NCI-H1048 (cell line): Measurements from ENCODE around the gene CDK1.
A peak's percentile ranks its signal among the peaks of the same experiment; 100 is the strongest.
"Not testable (repeated sequence)": the region's sequence is repeated elsewhere in the genome, so short reads cannot be mapped to it uniquely, and the experiment has no call there.

Source experiments
- DNase-seq: peaks from one replicate; lab custom pipeline; 2025; lab: John Stamatoyannopoulos, UW

Gene CDK1

DNA sequence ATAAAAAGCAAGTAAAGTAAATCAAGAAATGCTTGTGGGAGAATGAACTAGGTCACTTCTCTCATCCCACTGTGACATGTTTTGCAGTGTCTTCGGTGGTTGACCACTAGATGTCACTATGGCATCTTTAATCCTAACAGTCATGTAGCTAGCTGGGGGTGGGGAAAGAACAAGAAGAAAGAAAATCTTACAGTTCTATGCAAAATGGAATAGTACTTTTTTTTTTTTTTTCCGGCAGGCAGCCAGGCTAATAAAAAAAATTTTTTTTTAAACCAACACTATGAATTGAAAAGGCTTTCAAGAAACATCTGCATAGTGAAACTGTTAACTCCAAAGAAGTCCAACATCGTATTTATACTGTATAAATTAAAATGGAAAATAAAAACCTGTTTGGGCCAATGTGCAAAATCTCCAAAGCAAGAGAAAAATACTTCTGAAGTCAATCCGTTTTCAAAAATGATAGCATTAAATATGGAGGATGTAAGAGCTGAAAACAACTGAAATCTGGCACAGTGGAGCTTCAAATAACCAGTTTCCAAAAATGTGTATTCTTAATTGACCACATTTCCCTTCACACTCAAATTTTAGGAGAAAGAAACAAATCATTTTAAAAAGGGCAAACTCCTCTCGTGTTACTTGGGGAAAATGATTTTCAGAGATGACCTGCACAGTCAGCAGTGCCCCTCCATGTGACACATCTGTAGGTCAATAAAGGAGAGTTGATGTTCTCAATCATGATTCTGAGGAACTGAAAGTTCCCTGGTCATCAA, 38.5 kb downstream of the CDK1 start:
- DNase-seq: peak; percentile 80

DNA sequence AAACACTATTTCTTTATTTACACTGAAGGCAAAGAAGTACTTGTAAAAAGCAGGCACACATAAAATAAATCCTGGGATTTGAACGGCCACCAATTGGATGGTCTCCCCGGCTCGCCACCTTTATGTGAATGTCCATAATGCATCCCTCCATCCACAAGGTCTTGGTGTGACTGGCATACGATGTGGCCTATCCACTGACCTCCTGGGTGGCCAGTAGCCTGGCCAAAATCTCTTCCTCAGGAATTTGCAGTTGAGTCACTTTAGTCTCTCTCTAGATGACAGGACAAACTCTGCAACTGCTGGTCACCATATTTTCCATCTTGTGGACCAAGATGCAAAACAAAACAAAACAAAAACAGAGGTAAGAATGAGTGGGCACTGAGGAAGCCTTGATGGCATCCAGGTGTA, 39.1 kb downstream of the CDK1 start:
- no peak for DNase-seq

DNA sequence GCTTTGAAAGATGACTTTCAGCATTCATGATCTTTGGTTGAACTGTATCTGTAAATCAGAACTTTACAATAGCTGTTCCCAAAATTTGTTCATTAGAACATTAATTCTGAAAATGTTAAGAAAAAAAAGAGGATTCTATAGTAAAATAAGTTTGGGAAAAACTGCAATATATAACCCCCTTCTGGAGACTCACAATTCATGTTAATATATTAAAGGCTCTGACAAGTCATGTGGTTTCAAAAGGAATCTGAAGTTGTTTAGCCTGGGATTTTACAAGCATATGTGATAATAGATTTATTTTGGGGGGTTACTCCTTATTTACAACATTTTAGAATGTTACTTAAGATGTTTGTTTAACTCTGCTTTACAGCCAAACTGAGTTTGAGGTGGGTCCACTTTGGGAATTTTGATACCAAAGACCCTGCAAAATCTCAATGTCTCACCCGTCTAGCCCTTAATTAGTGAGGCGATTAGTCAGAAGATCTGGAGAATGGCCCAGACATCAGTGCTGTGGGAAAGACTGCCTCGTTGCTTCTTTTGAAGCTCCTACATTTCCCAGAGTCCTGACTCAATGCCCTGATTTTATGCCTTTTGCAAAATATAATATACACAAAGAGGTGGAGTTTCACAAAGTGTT, 40.0 kb downstream of the CDK1 start:
- DNase-seq: no peak

DNA sequence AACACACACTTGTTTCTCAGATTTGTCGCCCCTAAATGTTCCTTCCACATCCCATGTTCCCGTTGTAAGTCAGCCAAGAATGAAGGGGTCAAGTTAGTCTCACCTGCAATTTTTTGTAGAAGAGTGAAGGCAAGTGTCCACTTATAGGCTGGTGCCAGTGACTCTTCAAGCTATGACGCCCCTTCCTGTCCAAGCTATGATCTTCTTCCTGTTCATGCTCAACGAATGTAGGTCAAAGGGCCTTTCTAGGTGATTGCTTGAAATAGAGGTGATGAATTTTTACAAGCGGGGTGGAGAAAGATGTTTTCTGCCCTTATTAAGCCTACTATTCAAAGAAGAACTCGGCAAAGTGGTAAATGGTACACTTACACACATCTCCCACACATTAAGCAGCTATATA, 41.0 kb downstream of the CDK1 start:
- DNase-seq: no peak

DNA sequence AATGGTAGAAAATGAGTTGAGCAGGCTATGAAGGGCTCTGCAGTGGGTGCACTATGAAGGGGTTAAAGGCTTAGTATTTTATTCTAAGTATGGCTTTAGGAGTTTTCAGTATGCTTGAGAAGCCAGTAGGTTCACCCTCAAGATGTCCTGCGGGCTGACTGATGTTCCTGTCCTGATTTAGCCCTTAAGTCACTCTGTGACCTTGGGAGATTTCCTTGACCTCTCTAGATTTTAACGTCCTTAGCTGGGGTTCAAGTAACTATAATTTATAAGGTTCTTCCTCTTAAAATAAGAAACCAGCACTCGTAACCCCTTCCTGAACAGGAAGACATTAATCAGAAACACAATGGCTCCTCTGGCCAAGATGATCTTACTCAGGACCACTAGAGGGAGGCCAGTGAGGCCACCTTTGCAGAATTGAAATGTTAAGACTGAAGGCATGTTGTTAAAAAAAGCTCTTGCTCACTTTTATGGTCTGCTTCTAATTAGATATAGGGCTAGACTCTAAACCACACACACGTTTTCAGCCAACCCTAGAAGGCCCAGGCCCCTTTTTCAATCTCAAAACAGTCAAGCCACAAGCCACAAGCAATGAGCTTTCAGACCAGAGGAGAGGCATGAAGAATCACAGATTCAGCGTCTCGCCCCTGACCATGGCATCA, 41.9 kb downstream of the CDK1 start:
- no peak for DNase-seq

DNA sequence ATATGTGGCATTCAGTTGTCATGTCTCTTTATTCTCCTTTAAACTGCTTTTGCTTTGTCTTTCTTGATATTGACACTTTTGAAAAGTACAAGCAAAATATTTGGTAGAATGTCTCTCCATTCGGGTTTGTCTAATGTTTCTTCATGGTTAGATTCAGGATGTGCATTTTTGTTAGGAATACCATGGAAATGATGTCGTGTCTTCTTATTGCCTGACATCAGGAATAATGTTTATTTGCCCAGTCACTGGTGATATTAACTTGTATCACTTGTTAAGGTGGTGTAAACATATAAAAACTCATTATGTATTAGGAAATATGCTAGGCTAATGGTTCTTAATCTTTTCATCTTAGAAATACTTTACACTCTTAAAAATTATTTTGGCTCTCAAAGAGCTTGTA, 43.4 kb downstream of the CDK1 start:
- no peak for DNase-seq

DNA sequence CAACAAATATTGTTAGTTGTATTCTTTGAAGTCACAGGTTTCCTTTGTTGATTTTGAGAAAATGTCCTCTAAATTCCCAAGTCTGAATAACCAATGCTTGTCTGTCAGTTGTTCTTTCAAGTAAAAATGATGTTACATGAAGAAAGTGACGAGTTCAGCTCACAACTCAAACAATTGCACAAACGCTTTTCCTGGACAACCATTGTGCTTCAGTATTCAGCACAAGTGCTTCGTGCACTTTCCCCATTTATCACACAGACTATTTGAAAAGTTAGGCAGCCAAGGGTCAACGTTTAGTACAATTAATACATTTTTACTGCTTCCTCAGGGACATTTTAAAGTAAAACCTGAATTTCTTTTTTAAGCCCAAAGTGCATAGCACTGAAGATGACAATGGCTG, 44.5 kb downstream of the CDK1 start:
- no peak for DNase-seq

- DNase-seq: no peak
Measured at GRCh38 chr10:60823324-60823723, 45.0 kb downstream of the CDK1 start.

- no peak for DNase-seq
Measured at GRCh38 chr10:60825520-60825919, 47.2 kb downstream of the CDK1 start.

DNA sequence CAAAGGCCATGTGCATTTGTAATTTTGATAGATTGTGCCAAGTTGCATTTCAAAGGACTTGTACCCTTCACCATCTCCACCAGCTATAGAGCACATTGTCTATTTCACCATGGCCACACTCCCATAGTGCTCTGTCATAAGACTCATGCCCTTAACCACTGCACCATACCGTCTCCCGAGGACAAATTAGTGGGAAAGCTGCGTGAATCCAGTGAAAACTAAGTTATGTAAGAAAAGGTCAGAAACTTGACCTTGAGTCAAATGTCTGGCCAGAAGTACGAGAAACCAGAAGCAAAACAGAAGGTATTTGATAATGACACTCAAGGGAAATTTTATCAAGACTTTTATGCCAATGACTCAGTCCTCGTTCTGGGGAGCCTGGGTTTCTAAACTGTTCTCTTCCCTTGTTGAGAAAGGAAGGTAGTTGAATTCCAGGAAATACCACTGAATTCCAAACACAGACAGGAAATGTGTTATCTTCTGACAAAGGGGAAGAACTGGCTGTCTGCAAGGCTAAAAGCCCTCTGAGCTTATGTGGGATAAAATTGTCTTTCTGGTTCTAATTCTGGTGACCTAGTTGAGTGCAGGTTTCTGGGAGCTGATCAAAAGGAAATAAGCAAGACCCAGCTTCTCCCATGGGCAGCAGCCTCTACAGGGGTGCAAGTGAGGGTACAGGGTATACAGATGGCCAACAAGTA, 49.7 kb downstream of the CDK1 start:
- DNase-seq: no peak

- DNase-seq: peak; percentile 24
Measured at GRCh38 chr10:60828489-60828852, 50.2 kb downstream of the CDK1 start.

DNA sequence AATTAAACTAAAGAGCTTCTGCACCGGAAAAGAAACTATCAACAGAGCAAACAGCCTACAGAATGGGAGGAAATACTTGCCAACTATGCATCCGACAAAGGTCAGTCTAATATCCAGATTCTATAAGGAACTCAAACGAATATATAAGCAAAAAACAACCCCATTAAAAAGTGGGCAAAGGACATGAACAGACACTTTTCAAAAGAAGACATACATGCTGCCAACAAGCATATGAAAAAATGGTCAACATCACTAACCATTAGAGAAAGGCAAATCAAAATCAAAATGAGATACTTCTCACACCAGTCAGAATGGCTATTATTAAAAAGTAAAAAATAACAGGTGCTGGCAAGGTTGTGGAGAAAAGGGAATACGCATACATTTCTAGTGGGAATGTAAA, 53.9 kb downstream of the CDK1 start:
- not testable (repeated sequence) for DNase-seq

- no peak for DNase-seq
Measured at GRCh38 chr10:60834401-60834800, 56.1 kb downstream of the CDK1 start.

DNA sequence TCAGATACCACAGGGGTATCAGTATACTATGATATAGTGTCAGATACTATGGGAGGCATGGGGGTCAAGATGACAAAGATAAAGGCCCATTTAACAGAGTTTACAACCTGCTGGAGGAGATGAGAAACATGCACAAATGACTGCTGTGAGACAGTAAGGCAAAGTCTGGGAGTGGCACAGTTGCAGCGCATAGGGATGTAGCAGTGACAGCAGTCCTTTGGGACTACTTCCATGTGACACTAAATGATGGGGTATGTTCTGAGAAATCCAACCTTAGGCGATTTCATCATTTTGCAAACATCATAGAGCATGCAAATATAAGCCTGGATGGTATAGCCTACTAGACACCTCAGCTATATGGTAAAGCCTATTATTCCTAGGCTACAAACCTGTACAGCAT, 56.8 kb downstream of the CDK1 start:
- no peak for DNase-seq

DNA sequence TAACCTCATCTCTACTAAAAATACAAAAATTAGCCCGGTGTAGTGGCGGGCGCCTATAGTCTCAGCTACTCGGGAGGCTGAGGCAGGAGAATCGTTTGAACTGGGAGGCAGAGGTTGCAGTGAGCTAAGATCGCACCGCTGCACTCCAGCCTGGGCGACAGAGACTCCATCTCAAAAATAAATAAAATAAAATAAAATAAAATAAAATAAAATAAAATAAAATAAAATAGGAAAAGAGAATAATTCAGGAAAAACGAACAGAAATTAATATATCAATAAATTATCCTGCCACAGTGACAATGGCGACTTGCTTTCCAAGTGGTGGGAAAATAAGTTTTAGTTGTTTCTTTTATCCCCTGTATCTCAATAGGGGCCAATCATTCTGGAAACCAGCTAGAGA, 62.9 kb downstream of the CDK1 start:
- not testable (repeated sequence) for DNase-seq

DNA sequence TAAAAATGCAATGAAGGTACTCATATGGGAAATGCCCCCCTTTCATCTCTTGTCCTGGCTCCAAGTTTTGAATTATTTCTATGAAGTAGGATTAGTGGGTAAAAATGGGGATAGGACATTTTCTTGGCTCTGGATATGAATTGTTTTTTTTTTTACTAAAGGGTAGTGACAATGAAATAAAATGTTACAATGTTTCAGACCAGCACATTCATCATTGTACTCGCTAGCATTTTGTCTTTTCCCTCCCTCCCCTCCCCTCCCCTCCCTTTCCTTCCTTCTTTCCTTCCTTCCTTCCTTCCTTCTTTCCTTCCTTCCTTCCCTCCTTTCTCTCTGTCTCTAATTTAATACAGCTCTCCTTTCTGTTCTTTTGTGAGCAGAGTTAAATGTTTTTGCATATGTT, 64.4 kb downstream of the CDK1 start:
- no peak for DNase-seq
